ENCODE results near the gene SRR.

SRR gene

GRCh38 chr17:2338315-2338657, 34.5 kb downstream of the SRR start:
- no peak for DNase-seq (ENCODE audit: low read depth in 3 of 3, low spot score in 1 of 3)

GRCh38 chr17:2343421-2343820, 39.7 kb downstream of the SRR start:
- no peak for DNase-seq (ENCODE audit: low read depth in 3 of 3, low spot score in 1 of 3)

GRCh38 chr17:2344528-2344927, 40.8 kb downstream of the SRR start:
- no peak for DNase-seq (ENCODE audit: low read depth in 3 of 3, low spot score in 1 of 3)

- DNase-seq (ENCODE audit: low read depth in 3 of 3, low spot score in 1 of 3), result no peak
Measured at GRCh38 chr17:2346475-2346874, 42.7 kb downstream of the SRR start.

- no peak for DNase-seq (ENCODE audit: low read depth in 3 of 3, low spot score in 1 of 3)
Measured at GRCh38 chr17:2347805-2348685, 44.3 kb downstream of the SRR start.

GRCh38 chr17:2351269-2351668, 47.5 kb downstream of the SRR start:
- no peak for DNase-seq (ENCODE audit: low read depth in 3 of 3, low spot score in 1 of 3)

- DNase-seq (ENCODE audit: low read depth in 3 of 3, low spot score in 1 of 3), result no peak
Measured at GRCh38 chr17:2354311-2354710, 50.6 kb downstream of the SRR start.

- DNase-seq (ENCODE audit: low read depth in 3 of 3, low spot score in 1 of 3), result no peak
Measured at GRCh38 chr17:2357237-2357636, 53.5 kb downstream of the SRR start.

- no peak for DNase-seq (ENCODE audit: low read depth in 3 of 3, low spot score in 1 of 3)
Measured at GRCh38 chr17:2357931-2358434, 54.2 kb downstream of the SRR start.

- DNase-seq (ENCODE audit: low read depth in 3 of 3, low spot score in 1 of 3), result no peak
Measured at GRCh38 chr17:2361010-2361760, 57.4 kb downstream of the SRR start.

GRCh38 chr17:2362016-2362415, 58.3 kb downstream of the SRR start:
- no peak for DNase-seq (ENCODE audit: low read depth in 3 of 3, low spot score in 1 of 3)

- DNase-seq (ENCODE audit: low read depth in 3 of 3, low spot score in 1 of 3), result no peak
Measured at GRCh38 chr17:2362416-2362815, 58.7 kb downstream of the SRR start.

- DNase-seq (ENCODE audit: low read depth in 3 of 3, low spot score in 1 of 3), result no peak
Measured at GRCh38 chr17:2362881-2363280, 59.1 kb downstream of the SRR start.

- DNase-seq (ENCODE audit: low read depth in 3 of 3, low spot score in 1 of 3), result no peak
Measured at GRCh38 chr17:2363318-2363717, 59.6 kb downstream of the SRR start.

- no peak for DNase-seq (ENCODE audit: low read depth in 3 of 3, low spot score in 1 of 3)
Measured at GRCh38 chr17:2363851-2364762, 60.4 kb downstream of the SRR start.

- no peak for DNase-seq (ENCODE audit: low read depth in 3 of 3, low spot score in 1 of 3)
Measured at GRCh38 chr17:2364763-2365116, 61.0 kb downstream of the SRR start.

- DNase-seq (ENCODE audit: low read depth in 3 of 3, low spot score in 1 of 3), result no peak
Measured at GRCh38 chr17:2365132-2365531, 61.4 kb downstream of the SRR start.

- no peak for DNase-seq (ENCODE audit: low read depth in 3 of 3, low spot score in 1 of 3)
Measured at GRCh38 chr17:2366747-2367494, 63.2 kb downstream of the SRR start.

GRCh38 chr17:2368359-2368758, 64.6 kb downstream of the SRR start:
- no peak for DNase-seq (ENCODE audit: low read depth in 3 of 3, low spot score in 1 of 3)

GRCh38 chr17:2369039-2369438, 65.3 kb downstream of the SRR start:
- no peak for DNase-seq (ENCODE audit: low read depth in 3 of 3, low spot score in 1 of 3)
